HT-29 (cell line): ENCODE results near the gene RAB3GAP1. TPM values are rescaled to one million over a fixed set of nuclear protein-coding genes. Genes with fewer than 3 reads are reported as not detected.
"Not testable (repeated sequence)": the region's sequence is repeated elsewhere in the genome, so short reads cannot be mapped to it uniquely, and the experiment has no call there.

Experiments used
- DNase-seq: peaks from one replicate; pipeline ENCODE4 v3.0.0-alpha.2; 2015; ENCODE audit warnings: low spot score
- total RNA-seq: library from RNA; depleted of rRNA; stranded (reverse); fragments of >200 nt; shearing (Covaris generic); gene quantifications from 2 replicates; pipeline ENCODE4 v1.2.3, GENCODE V29; 2014

The RAB3GAP1 gene
- total RNA-seq, 1 experiment from 2014 or later = 15.6 TPM

DNA sequence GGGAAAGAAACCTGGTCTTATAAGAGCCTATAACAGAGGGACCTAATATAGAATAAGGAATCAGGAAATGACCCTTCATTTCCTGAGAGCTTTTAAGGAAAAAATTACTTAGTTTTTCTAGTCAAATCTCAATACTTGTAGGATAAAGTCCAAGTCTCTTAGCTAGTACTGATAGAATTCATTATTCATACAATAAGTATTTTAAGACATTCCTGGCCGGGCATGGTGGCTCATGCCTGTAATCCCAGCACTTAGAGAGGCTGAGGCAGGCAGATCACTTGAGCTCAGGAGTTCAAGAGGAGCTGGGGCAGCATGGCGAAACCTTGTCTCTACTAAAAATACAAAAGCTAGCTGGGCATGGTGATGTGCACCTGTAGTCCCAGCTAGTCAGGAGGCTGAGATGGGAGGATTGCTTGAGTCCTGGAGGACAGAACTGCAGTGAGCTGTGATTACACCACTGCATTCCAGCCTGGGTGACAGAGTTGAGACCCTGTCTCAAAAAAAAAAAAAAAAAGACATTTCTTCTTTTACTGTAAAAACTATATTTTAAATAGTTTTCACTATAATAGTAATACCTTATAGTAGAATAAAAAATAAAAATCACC is 3.2 kb downstream of the RAB3GAP1 start:
- no peak for DNase-seq

DNA sequence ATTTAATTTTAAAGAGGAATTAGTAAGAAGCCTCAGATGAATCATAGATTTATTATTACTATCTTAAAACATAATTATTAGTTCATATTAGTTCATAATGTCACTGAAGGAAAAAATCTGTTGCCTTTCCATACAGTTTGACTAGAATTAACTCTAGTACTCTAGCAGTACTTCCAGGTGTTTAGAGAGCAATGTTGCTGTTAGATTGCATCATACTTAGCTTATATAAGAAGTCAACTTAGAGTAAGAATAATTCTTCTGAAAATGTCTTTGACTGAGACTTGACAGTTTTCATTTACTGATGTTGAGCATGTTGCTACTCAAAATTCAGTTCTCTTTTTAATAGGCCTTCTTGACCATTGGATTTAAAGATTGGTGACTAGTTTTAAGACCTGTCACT is 4.7 kb downstream of the RAB3GAP1 start:
- DNase-seq = no peak

DNA sequence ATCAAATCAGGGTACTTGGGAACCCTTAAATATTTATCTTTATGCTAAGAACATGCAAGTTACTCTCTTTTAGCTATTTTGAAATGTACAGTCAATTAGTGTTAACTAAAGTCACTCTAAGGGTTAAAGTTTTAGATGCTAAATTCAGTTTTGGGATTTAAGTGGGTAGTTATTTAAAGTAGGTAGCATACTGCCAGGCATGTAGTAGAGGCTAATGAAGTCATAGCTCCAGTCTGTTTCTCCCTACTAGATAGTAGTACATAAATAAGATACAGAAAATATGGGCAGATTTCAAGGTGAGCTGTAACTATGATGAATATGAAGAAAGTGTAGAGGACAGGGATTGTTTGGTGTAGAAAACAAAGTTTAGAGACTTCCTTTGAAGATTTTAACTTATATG is 7.5 kb downstream of the RAB3GAP1 start:
- no peak for DNase-seq

DNA sequence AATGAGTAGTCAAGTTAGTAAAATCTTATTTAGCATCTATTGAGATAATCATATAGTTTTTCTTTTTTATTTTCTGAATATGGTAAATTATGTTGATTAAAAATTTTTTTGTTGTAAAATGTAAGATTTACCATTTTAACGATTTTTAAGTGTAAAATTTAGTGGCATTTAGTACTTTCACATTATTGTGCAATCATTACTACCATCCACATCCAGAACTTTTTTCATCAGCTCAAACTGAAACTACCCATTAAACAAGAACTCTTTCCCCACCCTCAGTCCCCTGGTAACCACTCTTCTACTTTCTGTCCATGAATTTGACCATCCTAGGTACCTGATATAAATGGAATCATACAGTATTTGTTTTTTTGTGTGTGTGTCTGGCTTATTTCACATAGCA is 11.1 kb downstream of the RAB3GAP1 start:
- DNase-seq = no peak

DNA sequence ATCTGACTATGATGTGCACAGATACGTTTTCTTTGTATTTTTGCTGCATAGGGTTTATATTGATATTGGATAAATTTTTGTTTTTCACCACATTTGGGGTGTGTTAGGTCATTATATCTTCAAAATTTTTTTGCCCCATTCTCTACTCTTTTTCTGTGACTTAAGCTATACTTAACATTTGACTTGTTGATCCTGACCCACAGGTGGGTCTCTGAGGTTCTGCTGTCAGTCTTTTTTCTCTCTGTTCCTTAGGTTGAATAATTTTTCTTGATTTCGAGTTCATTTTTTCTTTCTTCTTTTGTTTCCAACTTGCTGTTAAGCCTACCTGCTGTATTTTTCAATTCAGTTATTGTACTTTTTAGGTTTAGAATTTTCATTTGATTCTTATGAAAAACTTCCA is 12.1 kb downstream of the RAB3GAP1 start:
- no peak for DNase-seq

DNA sequence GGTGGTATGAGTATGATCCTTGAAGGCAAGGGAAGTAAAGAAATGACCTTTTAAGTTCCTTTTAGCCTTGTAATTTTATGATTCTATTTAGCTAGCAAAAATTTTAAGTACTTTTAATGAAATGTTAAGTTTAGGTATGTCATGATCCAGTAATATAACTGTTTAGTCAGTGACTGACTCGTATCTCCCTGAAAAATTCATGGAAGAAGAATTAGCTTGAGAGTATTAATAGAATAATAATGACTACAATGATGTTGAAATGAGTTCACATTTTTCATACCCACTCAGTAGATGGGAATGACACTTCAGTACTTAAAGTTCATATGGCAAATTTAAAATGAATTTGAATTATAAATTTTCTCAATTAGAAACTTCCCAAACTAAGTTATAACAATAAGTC is 14.6 kb downstream of the RAB3GAP1 start:
- no peak for DNase-seq

DNA sequence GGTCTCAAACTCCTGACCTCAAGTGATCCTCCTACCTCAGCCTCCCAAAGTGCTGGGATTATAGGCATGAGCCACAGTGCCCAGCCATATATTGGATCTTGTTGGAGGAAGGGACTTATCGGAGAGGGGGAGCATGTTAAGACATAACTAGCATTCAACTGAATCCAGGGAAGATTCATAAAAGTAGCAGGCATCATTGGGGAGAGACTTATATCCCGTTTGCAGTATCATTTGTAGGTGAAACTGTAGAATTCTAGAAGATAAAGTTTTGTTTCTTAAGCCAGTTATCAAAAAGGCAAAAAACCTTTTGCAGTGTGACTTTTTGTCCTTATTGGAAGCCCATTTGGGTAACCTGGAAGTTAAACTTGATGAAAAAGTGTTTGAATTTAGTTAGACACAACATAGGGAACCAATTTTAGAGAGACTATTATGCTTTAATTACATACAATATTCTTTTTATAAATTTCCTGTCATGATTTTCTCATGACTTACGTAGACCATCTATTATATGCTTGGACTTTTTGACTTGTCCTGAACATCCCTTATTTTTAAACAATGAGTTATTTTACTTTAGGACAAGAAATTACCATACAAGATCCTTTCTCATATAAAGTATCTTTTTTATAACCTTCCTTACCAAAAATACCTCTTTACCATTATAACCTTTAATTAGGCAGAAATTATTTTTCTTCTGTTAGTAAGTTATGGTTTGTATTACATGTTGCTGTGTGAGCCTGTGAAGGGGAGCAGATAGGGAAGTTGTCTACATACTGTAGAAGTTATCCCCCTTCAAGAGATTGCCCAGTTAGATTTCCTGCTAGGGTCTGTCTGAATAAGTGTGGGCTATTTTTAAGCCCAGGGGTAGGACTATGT is 20.3 kb downstream of the RAB3GAP1 start:
- DNase-seq = no peak

DNA sequence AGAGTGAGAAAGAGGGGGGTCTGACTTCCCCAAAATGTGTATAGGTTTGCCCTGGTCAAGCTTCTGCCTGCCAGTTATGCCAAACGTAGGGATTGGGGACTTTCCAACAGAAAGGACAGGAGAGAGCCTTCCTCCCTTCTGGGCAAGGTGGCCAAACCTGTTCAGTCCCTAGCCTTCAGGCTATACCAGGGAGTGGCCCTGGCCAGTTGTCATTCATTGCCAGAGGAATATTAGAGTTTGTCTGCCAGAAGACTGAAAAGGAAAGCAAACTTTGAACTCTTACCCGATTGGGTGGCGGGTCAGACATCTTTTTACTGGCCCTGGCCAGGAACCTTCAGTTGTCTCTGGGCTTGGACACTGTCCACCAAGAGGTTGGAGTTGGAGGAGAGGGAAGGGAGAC is 22.1 kb downstream of the RAB3GAP1 start:
- DNase-seq = peak; percentile 76

DNA sequence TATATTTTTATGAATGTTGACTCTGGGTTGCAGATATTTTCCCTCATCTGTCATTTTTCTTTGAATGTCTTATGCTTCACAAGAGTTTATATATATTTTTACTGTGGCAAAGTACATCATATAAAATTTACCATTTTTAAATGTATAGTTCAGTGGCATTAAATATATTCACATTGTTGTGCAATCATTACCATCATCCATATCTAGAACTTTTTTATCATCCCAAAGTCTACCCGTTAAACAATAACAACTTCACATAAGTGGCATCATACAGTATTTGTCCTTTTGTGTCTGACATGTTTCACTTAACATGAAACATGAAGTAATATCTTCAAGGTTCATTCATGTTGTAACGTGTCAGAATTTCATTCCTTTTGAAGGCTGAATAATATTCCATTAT is 24.5 kb downstream of the RAB3GAP1 start:
- DNase-seq = no peak

DNA sequence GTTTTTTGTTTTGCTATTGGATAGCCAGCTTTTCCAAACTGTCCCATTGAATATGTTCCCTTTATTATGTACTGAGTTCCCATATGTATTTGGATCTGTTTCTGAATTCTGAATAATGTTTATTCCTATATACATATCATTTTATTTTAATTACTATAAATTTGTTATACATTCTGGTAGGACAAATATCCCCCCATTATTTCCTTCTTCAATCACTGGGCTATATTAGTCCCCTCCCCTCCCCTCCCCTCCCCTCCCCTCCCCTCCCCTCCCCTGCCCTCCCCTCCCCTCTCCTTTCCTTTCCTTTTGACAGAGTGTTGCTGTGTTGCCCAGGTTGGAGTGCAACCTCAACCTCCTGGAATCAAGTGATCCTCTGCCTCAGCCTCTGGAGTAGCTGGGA is 26.3 kb downstream of the RAB3GAP1 start:
- DNase-seq = no peak

DNA sequence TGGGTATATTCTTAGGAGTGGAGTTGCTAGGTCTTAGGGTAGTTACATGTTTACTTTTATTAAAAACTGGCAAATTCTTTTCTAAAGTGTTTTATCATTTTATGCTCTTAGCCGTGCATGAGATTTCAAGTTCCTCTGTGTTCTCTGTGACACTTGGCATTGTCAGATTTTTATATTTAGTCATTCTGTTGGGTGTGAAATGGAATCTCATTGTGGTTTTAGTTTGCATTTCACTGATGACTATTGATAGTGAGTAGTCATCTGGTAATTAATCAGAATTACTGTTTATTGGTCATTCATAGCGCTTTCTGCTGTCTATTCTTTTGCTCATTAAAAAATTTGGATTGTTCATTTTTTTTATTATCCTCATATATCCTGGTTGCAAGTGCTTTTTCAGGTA is 34.1 kb downstream of the RAB3GAP1 start:
- no peak for DNase-seq

DNA sequence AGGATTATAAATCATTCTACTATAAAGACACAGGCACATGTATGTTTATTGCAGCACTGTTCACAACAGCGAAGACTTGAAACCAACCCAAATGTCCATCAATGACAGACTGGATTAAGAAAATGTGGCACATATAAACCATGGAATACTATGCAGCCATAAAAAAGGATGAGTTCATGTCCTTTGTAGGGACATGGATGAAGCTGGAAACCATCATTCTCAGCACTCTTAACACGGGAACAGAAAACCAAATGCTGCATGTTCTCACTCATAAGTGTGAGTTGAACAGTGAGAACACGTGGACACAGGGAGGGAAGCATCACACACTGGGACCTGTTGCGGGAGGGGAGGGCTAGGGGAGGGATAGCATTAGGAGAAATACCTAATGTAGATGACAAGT is 37.5 kb downstream of the RAB3GAP1 start:
- DNase-seq = not testable (repeated sequence)

DNA sequence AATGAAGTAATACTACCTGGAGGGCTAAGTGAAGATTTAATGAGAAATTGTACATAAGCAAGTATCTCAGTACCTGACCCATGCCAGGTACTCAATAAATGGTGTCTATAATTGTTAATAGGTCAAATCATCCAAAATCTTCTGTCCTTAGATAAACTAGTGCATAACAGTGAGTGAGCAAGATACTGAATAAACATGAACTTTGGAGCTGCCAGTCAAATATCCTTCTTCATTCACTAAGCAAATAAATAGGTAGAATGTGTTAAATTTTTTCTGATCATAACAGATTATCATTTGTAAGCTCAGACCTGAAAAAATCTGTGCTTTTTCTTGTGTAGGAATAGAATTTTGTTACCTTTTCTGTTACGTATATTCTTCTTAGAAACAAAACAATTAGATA is 39.6 kb downstream of the RAB3GAP1 start:
- peak; percentile 25 for DNase-seq

DNA sequence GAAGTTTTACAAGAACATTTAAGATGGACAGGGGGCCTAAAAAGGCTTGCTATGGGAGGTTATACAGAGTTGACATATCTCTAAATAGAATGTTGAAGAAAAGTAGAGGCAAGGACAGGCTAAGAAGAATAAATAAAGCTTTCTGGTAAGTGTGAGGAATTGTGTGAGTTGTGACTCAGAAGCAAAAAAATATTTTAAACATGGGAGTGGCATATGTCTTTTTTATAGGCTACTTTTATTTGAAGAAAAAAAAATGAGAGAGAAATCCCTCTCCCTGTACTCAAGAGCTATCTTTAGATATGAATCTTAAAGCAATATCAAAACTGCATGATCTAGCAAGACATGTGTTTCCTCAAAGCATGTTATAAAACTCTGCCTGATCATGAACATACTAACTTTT is 41.1 kb downstream of the RAB3GAP1 start:
- DNase-seq = no peak

DNA sequence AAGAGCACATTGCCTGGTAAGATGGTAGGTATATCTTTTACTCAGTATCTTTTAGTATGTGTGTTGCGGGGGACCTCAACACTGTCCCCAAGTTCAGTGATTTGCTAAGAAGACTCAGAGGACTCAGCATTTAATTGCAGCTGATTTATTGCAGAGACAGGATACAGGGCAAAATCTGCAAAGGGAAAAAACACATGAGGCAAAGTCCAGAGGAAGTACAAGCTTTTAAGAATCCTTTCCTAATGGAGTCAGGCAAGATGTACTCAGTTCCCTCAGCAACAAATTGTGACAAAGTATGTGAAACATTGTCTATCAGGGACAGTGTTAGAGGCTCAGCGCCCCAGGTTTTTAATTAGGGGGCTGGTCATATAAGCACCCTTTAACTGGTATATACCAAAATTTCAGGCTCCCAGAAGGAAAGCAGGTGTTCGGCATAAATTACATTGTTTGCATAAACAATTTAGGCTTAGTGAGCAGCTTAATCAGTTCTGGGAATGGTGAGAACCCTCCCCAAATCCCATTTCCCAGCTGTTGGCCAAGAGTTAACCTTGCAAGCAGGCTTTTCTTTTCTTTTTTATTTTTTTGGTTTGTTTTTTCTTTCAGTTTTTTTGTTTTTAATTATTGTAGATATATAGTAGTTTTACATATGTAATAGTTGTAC is 41.7 kb downstream of the RAB3GAP1 start:
- peak; percentile 17 for DNase-seq

DNA sequence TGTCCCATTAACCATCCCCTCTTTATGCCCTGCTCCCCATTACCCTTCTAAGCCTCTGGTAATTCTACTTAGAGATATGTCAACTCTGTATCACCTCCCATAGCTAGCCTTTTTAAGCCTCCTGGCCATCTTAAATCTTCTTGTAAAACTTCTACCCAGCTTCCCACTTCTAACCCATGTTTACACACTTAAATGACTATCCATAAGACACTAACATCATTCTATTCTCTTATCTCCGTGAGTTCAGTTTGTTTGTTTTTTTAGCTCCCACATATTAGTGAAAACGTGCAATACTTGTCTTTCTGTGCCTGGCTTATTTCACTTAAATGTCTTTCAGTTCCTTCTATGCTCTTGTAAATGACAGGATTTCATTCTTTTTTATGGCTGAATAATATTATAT is 42.4 kb downstream of the RAB3GAP1 start:
- no peak for DNase-seq

DNA sequence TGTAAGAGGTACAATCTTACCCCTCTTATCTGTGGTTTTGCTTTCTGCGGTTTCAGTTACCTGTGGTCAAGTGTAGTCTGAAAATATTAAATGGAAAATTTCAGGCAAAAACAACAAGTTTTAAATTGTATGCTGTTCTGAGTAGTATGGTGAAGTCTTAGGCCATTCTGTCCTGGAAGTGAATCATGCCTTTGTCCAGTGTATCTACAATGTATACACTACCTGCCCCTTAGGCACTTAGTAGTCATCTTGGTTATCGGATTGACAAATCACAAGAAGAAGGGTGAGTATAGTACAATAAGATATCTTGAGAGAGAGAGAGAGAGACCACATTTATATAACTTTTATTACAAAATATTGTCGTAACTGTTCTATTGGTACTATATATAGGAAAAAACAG is 43.5 kb downstream of the RAB3GAP1 start:
- no peak for DNase-seq

DNA sequence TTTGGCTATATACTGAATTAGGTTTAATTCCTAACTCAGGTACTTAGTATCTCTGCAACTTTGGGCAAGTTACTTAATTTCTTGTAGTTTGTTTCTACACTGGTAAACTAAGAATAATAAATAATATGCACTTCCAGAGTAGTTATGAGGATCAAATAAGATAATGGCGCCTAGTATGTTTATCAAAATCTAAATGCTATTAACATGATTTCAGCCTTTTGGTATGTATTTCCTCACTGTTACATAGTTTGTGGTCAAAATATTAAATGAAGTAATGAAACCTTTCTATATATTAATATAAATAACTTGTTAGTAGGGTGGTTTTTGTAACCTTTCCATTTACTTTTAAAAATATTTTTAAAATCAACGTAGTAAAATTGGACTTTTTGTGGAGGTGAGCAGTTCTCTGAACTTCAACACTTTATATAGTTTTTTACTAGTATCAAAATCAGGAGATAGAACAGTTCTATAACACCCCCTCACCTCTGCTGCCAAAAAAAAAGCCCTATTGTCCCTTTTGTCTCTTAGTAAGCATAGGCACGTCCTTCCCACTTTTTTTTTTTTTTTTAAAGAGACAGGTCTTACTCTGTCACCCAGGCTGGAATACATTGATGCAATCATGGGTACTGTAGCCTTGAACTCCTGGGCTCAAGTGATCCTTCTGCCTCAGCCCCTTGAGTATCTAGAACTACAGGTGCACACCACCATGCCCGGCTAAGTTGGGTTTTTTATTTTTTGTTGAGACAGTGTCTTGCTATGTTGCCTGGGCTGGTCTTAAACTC is 44.8 kb downstream of the RAB3GAP1 start:
- DNase-seq = no peak

DNA sequence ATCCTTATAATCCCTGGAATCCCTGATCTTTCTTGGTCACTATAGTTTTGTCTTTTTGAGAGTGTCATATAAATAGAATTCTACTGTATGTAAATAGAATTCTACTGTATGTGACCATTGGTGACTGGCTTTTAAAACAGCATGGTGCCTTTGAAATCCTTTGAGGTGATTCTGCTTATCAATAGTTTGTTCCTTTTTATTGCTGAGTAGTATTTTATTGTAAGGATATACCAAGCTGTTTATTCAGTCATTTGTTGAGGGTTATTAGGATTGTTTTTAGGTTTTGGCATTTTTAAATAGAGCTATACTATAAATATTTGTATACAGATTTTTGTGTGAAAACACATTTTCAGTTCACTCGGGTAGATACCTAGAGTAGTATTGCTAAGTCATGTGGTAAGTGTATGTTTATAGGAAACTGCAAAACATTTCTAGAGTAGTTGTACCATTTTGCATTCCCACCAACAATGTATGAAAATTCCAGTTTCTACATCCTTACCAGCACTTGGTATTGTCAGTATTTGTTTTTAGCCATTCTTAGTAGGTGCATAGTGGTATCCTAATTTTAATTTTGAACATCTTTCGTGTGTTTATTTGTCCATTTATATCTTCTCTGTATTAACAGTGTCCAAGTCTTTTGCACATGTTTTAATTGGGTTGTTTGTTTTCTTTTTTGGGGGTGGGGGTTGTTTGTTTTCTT is 45.6 kb downstream of the RAB3GAP1 start:
- no peak for DNase-seq

DNA sequence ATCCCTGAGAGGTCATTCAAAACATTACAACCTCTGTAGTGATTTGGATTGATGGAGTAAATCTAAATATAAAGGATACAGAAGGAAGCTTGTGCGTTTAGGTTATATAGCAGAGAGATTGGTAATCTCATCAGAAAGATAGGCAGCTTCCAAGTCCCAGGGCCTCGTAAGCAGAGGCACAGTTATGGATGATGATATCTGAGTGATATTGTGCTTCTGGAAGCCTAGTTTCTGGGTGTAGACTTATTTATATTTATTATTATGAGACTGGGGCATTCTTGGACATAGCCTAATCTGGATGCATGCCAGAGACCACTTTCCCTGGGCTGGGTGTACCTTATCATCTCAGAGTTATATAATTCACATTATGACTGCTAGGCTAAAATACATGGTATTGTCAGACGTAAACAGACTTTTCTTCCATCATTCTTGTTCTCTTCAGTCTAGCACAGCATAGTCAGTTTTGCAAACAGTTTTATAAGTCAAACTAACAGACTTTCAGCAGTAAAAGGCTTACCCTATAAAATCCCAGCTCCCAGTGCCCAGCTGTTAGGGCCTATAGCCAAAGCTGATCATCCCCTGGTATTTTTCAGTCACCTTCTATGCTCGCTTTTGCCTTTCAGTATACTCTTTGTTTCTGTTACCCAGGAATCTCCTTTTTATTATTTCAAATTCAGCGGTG is 47.9 kb downstream of the RAB3GAP1 start:
- no peak for DNase-seq

DNA sequence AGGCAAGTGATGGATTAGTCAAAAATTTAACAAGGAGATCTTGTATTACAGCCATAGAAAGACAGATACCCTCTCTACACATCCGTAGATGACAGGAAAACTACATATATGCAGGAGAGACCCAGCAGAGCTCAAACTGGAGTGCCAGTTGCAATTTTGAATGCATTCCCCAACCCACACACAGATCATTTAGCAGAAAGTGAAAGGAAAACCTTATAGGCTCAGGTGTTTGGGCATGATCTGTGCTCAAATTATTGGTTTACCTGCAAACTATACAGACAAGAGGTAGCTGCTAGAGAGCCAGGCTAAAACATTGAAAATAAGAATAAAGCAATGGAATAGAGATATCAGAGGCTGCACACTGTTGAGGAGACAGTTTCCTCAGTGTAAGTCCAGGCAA is 51.8 kb downstream of the RAB3GAP1 start:
- DNase-seq = no peak
